Sigmoid colon (tissue), 7 donors: Measurements from ENCODE around the gene ABLIM2. TPM values are rescaled to one million over a fixed set of nuclear protein-coding genes. Genes with fewer than 3 reads are reported as not detected.

ENCODE experiments used
- DNase-seq: peaks from one replicate; pipeline ENCODE4 v3.0.0-alpha.2; 2019
- H3K27ac ChIP-seq, 4 donors: fragments of 200-600 bp; sonication (generic); one replicate each; pipeline ENCODE4 v1.5.1; 2016 to 2019; ENCODE audit warnings: mild to moderate bottlenecking in 1 of 4
- H3K27me3 ChIP-seq, 3 donors: fragments of 200-600 bp; sonication (generic); one replicate each; pipeline ENCODE4 v1.5.1; 2019; ENCODE audit warnings: mild to moderate bottlenecking in 1 of 3
- H3K36me3 ChIP-seq, 4 donors: fragments of 200-600 bp; sonication (generic); one replicate each; pipeline ENCODE4 v1.5.1; 2016 to 2019
- H3K4me1 ChIP-seq, 4 donors: fragments of 200-600 bp; sonication (generic); one replicate each; pipeline ENCODE4 v1.5.1; 2017 to 2019
- H3K4me3 ChIP-seq, 4 donors: fragments of 200-600 bp; sonication (generic); one replicate each; pipeline ENCODE4 v1.5.1; 2017 to 2019; ENCODE audit warnings: mild to moderate bottlenecking in 2 of 4, moderate library complexity in 1 of 4
- H3K9me3 ChIP-seq, 4 donors: fragments of 200-600 bp in 3 of 4; sonication (generic) in 3 of 4; one replicate each; pipeline versions ENCODE4 v1.5.1 to v1.6.1; 2013 to 2019
- EP300 ChIP-seq, 4 donors: sonication (generic); formaldehyde crosslinking; IDR thresholded peaks; one replicate each; pipeline ENCODE4 v1.6.1; 2017; ENCODE audit warnings: antibody characterized with exemption in 4 of 4
- POLR2A ChIP-seq, 2 donors: fragments of 450-650 bp; IDR thresholded peaks; one replicate each; pipeline ENCODE4 v1.6.1; 2016; ENCODE audit warnings: antibody characterized with exemption in 2 of 2, mild to moderate bottlenecking in 2 of 2, moderate library complexity in 2 of 2
- POLR2AphosphoS5 ChIP-seq, 4 donors: sonication (generic); formaldehyde crosslinking; IDR thresholded peaks; one replicate each; pipeline ENCODE4 v1.6.1; 2017; ENCODE audit warnings: antibody characterized with exemption in 4 of 4
- WGBS, 2 donors: extraction: QIAGEN DNeasy Blood & Tissue Kit; methylation state at CpG; one replicate each; pipeline ENCODE4 v1.1.7; 2013; 5-methylcytosine and 5-hydroxymethylcytosine counted together
- intact Hi-C: fragments of 100-400 bp; cut with DNase I; formaldehyde crosslinking; loops from one replicate; pipeline ENCODE4 v1.15.1; 2023
- polyA plus RNA-seq, 3 donors: library from polyadenylated mRNA; stranded (reverse); fragments of 200-250 nt; gene quantifications; one replicate each; pipeline ENCODE4 v1.2.3, GENCODE V29; 2013
- total RNA-seq, 4 donors: library from RNA; depleted of rRNA; stranded (reverse); fragments of >200 nt; gene quantifications; one replicate each; pipeline ENCODE4 v1.1.0, GENCODE V29; 2016
- TF ChIP-seq, protein P1 (sequence below), 4 experiments: fragments of 450-650 bp in 3 of 4; fragments of 200-600 bp in 1 of 4; IDR thresholded peaks; one replicate each; pipeline ENCODE4 v1.5.1; 2016 to 2019; ENCODE audit warnings: antibody characterized with exemption in 4 of 4, mild to moderate bottlenecking in 3 of 4, moderate library complexity in 2 of 4
- donor health status: healthy with polysubstance abuse.
- donor health status: Bipolar disorder and iron deficiency.
- donor health status: healthy.

The ABLIM2 gene
- total and polyA plus RNA-seq, 7 donors, result 3.1 to 15.0 (median 7.4) TPM

DNA sequence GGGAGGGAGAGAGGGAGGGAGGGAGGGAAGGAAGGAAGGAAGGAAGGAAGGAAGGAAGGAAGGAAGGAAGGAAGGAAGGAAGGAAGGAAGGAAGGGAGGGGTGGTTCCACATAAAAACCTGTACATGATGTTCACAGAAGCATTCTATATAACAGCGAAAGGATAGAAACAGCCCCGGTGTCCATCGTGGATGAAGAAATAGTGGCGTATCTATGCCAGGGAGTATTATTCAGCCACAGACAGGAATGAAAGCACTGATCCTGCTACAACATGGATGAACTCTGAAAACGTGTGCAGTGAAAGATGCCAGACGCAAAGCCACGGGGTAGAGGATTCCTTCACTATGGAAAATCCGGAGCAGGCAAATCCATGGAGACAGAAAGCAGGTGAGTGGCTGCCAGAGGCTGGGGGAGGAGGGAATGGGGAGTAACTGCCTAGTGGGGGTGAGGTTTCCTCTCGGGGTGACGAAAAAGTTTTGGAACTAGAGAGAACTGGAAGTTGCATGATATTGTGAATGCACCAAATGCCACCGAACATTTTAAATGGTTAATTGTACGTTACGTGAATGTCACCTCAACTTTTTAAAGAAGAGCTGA lies 92.2 kb downstream of the ABLIM2 start:
- TF ChIP-seq POLR2AphosphoS5 (IDR thresholded peaks at IDR 0.05) (no peak), POLR2A (IDR thresholded peaks at IDR 0.05) (no peak), EP300 (IDR thresholded peaks at IDR 0.05) (no peak)
- TF ChIP-seq, protein P1, sequence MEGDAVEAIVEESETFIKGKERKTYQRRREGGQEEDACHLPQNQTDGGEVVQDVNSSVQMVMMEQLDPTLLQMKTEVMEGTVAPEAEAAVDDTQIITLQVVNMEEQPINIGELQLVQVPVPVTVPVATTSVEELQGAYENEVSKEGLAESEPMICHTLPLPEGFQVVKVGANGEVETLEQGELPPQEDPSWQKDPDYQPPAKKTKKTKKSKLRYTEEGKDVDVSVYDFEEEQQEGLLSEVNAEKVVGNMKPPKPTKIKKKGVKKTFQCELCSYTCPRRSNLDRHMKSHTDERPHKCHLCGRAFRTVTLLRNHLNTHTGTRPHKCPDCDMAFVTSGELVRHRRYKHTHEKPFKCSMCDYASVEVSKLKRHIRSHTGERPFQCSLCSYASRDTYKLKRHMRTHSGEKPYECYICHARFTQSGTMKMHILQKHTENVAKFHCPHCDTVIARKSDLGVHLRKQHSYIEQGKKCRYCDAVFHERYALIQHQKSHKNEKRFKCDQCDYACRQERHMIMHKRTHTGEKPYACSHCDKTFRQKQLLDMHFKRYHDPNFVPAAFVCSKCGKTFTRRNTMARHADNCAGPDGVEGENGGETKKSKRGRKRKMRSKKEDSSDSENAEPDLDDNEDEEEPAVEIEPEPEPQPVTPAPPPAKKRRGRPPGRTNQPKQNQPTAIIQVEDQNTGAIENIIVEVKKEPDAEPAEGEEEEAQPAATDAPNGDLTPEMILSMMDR (IDR thresholded peaks at IDR 0.05), result no peak
- H3K27me3 ChIP-seq, result peaks cover 0 to 8% (median 5%) of the 10 kb centered on the region in 3 donors
- intact Hi-C loops, result no loop called here
- H3K4me3 ChIP-seq, result no peak overlapping the region
- H3K27ac ChIP-seq, result no peak overlapping the region
- no peaks in the 10 kb centered on the region for H3K36me3 ChIP-seq
- no peak for DNase-seq
- no peaks in the 10 kb centered on the region for H3K4me1 ChIP-seq
- peaks cover 5 to 10% (median 6%) of the 10 kb centered on the region in 4 donors for H3K9me3 ChIP-seq
- 91 to 92% methylated on average over 13 of the region's 13 CpGs for WGBS, 2 donors

DNA sequence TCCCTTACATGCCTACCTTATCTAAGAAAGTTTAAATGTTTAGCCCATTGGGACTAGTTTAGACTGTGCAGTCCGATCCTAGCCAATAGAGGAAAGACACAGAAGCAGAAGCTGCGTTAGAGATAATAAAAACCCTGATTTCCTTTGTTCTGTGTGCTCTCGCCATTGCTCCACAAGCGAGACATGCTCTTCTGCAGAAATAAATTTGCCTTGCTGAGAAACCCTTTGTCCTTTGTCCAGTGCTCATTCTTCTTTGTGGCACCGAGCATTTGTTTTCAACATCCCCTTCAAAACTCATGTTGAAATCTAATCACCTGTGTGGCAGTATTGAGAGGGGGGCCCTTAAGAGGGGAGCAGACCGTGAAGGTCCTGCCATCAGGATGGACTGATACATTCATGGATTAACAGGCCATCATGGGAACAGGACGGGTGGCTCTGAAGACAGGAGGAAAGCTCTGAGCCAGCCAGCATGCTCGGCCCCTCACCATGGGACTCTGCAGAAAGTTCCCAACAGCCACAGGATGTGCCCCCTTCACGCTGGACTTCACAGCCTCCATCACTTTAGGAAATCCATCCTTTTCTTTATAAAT lies 94.5 kb downstream of the ABLIM2 start:
- no peak for DNase-seq
- TF ChIP-seq POLR2AphosphoS5 (IDR thresholded peaks at IDR 0.05), result no peak
- TF ChIP-seq EP300 (IDR thresholded peaks at IDR 0.05), result no peak
- no peak for TF ChIP-seq POLR2A (IDR thresholded peaks at IDR 0.05)
- TF ChIP-seq, protein P1 (IDR thresholded peaks at IDR 0.05), result no peak
- H3K27me3 ChIP-seq, result no peaks in the 10 kb centered on the region
- H3K4me3 ChIP-seq, result no peak overlapping the region
- 95% methylated on average over 9 of the region's 9 CpGs for WGBS, 2 donors
- no peak overlapping the region for H3K27ac ChIP-seq
- H3K36me3 ChIP-seq, result no peaks in the 10 kb centered on the region
- H3K4me1 ChIP-seq, result no peaks in the 10 kb centered on the region
- intact Hi-C loops, result no loop called here
- H3K9me3 ChIP-seq, result peaks cover 5 to 10% (median 6%) of the 10 kb centered on the region in 4 donors

DNA sequence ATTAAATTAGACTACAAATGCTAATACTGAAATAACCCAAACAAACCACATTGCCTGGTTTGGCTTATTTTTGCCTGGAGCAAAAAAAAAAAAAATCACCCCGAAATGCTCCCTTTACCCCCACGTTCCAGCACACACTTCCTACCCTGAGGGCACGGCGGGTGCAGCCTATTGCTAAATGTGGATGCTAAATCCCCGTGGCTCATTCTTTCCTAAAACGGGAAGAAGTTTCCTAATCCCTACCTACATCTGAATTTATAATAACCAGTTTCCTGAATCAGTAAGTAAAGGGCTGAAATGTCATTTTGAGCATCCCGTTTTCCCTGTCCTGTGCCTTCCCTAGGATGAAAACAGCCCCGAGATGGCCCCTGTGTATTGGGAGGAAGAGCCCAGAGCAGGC lies 97.0 kb downstream of the ABLIM2 start:
- Histone ChIP-seq H3K9me3 (peaks cover 5 to 10% (median 6%) of the 10 kb centered on the region in 4 donors), H3K27me3 (no peaks in the 10 kb centered on the region), H3K4me1 (no peaks in the 10 kb centered on the region), H3K27ac (no peak overlapping the region), H3K4me3 (no peak overlapping the region), H3K36me3 (no peaks in the 10 kb centered on the region)
- intact Hi-C loops, result no loop called here
- DNase-seq, result no peak
- 87 to 93% methylated on average over 8 of the region's 8 CpGs for WGBS, 2 donors
- TF ChIP-seq POLR2A (IDR thresholded peaks at IDR 0.05), result no peak
- no peak for TF ChIP-seq EP300 (IDR thresholded peaks at IDR 0.05)
- TF ChIP-seq, protein P1 (IDR thresholded peaks at IDR 0.05), result no peak
- TF ChIP-seq POLR2AphosphoS5 (IDR thresholded peaks at IDR 0.05), result no peak

DNA sequence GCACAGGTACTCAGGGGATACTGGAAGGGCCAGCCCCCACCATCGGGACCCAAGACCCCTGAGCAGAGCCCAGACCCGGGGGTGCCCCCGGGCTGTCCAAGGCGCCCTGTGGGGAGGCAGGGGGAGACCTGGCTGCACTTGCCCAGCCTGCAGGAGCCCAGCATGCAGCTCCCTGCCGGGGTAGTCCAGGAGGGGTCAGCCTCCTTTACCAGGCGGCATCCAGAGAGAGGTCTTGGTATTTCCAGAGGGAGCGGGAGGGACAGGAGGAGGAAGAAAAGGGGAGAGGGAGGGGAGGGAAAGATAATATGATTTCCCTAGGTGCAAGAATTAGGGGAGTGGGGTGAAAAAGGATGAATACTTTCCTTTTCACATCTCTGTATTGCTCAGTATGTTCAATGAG lies 97.5 kb downstream of the ABLIM2 start:
- no peak overlapping the region for H3K4me3 ChIP-seq
- no peaks in the 10 kb centered on the region for H3K36me3 ChIP-seq
- intact Hi-C loops, result no loop called here
- TF ChIP-seq POLR2AphosphoS5 (IDR thresholded peaks at IDR 0.05) (no peak), EP300 (IDR thresholded peaks at IDR 0.05) (no peak), POLR2A (IDR thresholded peaks at IDR 0.05) (no peak)
- TF ChIP-seq, protein P1 (IDR thresholded peaks at IDR 0.05), result no peak
- no peak overlapping the region for H3K27ac ChIP-seq
- H3K27me3 ChIP-seq, result no peaks in the 10 kb centered on the region
- H3K9me3 ChIP-seq, result peaks cover 5 to 10% (median 6%) of the 10 kb centered on the region in 4 donors
- no peaks in the 10 kb centered on the region for H3K4me1 ChIP-seq
- 63 to 66% methylated on average over 7 of the region's 7 CpGs for WGBS, 2 donors
- DNase-seq, result no peak
